Stimulated activated CD4-positive, alpha-beta T cell treated with anti-CD3 and anti-CD28 coated beads, Interleukin-4, amount 100 ng/mL, for 1 hour (primary cell): ENCODE data around the gene SYCP2L.
"Not testable (repeated sequence)": the region's sequence is repeated elsewhere in the genome, so short reads cannot be mapped to it uniquely, and the experiment has no call there.

Source experiments
- DNase-seq: peaks from one replicate; pipeline ENCODE4 v3.0.0-alpha.2; 2020

Gene SYCP2L

GRCh38 chr6:10886691-10887502 lies at the start of gene SYCP2L:
Gene SYCP2L, plus strand, starts transcription at chr6:10887052. Its CDS starts 75 bp downstream, at chr6:10887127.
- no peak for DNase-seq

- DNase-seq = no peak
These were observed 49.2 kb upstream of the SYCP2L start for GRCh38 chr6:10837622-10837994.

GRCh38 chr6:10837995-10838793 lies 48.7 kb upstream of the SYCP2L start, which contains the start of gene MAK:
Gene MAK, minus strand, starts transcription at chr6:10838539. Its CDS starts 7,891 bp downstream, at chr6:10830648.
- peak; percentile 84 for DNase-seq

GRCh38 chr6:10838794-10839333 lies 48.0 kb upstream of the SYCP2L start:
- DNase-seq = no peak

- DNase-seq = no peak
These were observed 43.3 kb upstream of the SYCP2L start for GRCh38 chr6:10843554-10843953.

GRCh38 chr6:10847684-10848083 lies 39.2 kb upstream of the SYCP2L start:
- DNase-seq = no peak

- DNase-seq = no peak
These were observed 37.0 kb upstream of the SYCP2L start for GRCh38 chr6:10849901-10850300.

GRCh38 chr6:10850728-10851127 lies 36.1 kb upstream of the SYCP2L start:
- DNase-seq = no peak

GRCh38 chr6:10852361-10852960 lies 34.4 kb upstream of the SYCP2L start:
- no peak for DNase-seq

- not testable (repeated sequence) for DNase-seq
These were observed 33.0 kb upstream of the SYCP2L start for GRCh38 chr6:10853849-10854300.

GRCh38 chr6:10854922-10855632 lies 31.8 kb upstream of the SYCP2L start:
- no peak for DNase-seq

- no peak for DNase-seq
These were observed 29.6 kb upstream of the SYCP2L start for GRCh38 chr6:10857259-10857658.

GRCh38 chr6:10861086-10861485 lies 25.8 kb upstream of the SYCP2L start:
- DNase-seq = no peak

- DNase-seq = no peak
These were observed 24.5 kb upstream of the SYCP2L start for GRCh38 chr6:10862361-10862760.

- not testable (repeated sequence) for DNase-seq
These were observed 23.8 kb upstream of the SYCP2L start for GRCh38 chr6:10863031-10863430.

- DNase-seq = not testable (repeated sequence)
These were observed 20.1 kb upstream of the SYCP2L start for GRCh38 chr6:10866709-10867108.

- DNase-seq = no peak
These were observed 18.9 kb upstream of the SYCP2L start for GRCh38 chr6:10867952-10868351.

GRCh38 chr6:10873374-10873773 lies 13.5 kb upstream of the SYCP2L start:
- no peak for DNase-seq

GRCh38 chr6:10874207-10874606 lies 12.6 kb upstream of the SYCP2L start:
- DNase-seq = no peak

GRCh38 chr6:10875026-10875425 lies 11.8 kb upstream of the SYCP2L start:
- no peak for DNase-seq

- no peak for DNase-seq
These were observed 9.8 kb upstream of the SYCP2L start for GRCh38 chr6:10877012-10877411.

- no peak for DNase-seq
These were observed 9.0 kb upstream of the SYCP2L start for GRCh38 chr6:10877871-10878270.

- DNase-seq = no peak
These were observed 6.5 kb upstream of the SYCP2L start for GRCh38 chr6:10880366-10880765.
